ENCODE data around the gene HMOX2. TPM values are rescaled to one million over a fixed set of nuclear protein-coding genes. Genes with fewer than 3 reads are reported as not detected.

The HMOX2 gene
- total RNA-seq, 1 experiment from 2014 or later: 36.7 TPM

DNA sequence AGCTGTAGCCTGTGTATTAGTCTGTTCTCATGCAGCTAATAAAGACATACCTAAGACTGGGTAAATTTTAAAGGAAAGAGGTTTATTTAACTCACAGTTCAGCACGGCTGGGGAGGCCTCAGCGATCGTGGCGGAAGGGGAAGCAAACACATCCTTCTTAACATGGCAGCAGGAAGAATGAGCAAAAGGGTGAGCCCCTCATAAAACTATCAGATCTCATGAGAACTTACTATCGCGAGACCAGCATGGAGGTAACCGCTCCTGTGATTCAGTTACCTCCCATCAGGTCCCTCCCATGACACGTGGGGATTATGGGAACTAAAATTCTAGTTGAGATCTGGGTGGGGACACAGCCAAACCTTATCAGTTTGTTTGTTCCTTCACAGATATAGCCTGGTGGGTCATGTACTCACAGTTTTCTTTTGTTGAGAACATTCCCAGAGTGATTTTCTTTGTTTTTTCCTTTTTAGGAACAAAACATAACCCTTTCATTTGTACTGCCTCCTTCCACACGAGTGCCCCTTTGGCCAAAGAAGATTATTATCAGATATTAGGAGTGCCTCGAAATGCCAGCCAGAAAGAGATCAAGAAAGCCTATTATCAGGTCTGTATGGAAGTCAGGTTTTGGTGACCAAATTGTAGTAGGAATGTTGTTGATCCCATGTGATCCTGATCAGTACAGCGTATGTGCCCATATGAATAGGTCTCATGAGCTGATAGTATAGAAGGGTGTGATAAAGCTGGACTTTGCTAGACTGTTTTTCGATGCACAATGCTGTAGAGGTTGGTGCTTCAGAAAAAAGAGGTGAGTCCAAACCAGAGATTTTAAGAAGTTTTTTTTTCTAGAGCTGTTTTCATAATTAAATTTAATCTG, 42.0 kb upstream of the HMOX2 start:
- Histone ChIP-seq H3K4me1 (no peaks in the 10 kb centered on the region), H3K4me3 (ENCODE audit: low read depth, low read length) (no peak overlapping the region), H3K27me3 (replicated peaks; ENCODE audit: control insufficient read depth, insufficient read depth, low read length) (no peaks in the 10 kb centered on the region), H3K36me3 (ENCODE audit: control insufficient read depth, insufficient read depth, low read length) (no peaks in the 10 kb centered on the region; the same call in 1 of the 2 replicates), H3K9me3 (no peaks in the 10 kb centered on the region)
- TF ChIP-seq CTCF (IDR thresholded peaks at IDR 0.05; ENCODE audit: insufficient read depth in 1 of 2, low read depth in 1 of 2, low read length in 1 of 2, severe bottlenecking in 1 of 2, unreplicated experiment in 1 of 2): no peak
- H3K27ac Mint-ChIP-seq (ENCODE audit: unreplicated experiment): no peak overlapping the region
- H3K9me3 Mint-ChIP-seq (ENCODE audit: unreplicated experiment): no peaks in the 10 kb centered on the region
- no peaks in the 10 kb centered on the region for H3K27me3 Mint-ChIP-seq (ENCODE audit: insufficient read depth, unreplicated experiment)
- POLR2A ChIA-PET: no interaction called here
- CTCF ChIA-PET: no interaction called here
- no peaks in the 10 kb centered on the region for H3K4me1 Mint-ChIP-seq (ENCODE audit: low read depth, unreplicated experiment)
- no peak overlapping the region for H3K4me3 Mint-ChIP-seq (ENCODE audit: unreplicated experiment)
- intact Hi-C loops (cut with micrococcal nuclease; ENCODE audit: unreplicated experiment): no loop called here
- no TSS peak for BruUV-seq (replicated peaks)
- no peak for DNase-seq
- H3K36me3 Mint-ChIP-seq (ENCODE audit: insufficient read depth, unreplicated experiment): peaks cover 80% of the 10 kb centered on the region

DNA sequence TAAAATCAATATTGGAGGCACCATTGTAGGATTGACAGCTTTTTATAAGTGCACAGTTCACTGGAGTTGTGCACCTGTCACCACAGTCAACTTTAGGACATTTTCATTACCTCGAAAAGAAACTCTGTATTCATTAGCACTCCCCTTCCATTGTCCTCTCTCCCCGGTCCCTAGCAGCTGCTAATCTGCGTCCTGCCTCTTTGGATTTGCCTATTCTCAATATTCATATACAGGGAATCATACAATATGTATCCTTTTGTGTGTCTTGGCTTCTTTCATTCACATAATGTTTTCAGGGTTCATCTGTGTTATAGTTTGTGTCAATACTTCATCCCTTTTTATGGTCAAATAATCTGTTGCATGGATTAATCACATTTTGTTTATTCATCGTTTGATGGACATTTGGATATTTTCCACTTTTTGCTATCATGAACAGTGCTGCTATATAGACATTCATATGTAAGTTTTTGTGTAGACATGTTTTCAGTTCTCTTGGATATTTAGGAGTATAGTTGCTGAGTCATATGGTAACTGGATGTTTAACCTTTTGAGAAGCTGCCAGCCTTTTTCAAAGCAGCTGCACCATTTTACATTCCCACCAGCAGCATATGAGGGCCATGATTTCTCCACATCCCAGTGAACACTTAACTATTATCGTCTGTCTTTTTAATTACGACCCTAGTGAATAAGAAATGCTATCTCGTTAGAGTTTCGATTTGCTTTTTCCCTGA, 40.7 kb upstream of the HMOX2 start:
- intact Hi-C loops (cut with micrococcal nuclease; ENCODE audit: unreplicated experiment): no loop called here
- H3K4me1 ChIP-seq: no peaks in the 10 kb centered on the region
- CTCF ChIA-PET: no interaction called here
- BruUV-seq (replicated peaks): no TSS peak
- POLR2A ChIA-PET: no interaction called here
- no peak for TF ChIP-seq CTCF (IDR thresholded peaks at IDR 0.05; ENCODE audit: insufficient read depth in 1 of 2, low read depth in 1 of 2, low read length in 1 of 2, severe bottlenecking in 1 of 2, unreplicated experiment in 1 of 2)
- H3K4me3 ChIP-seq (ENCODE audit: low read depth, low read length): no peak overlapping the region
- Mint-ChIP-seq H3K27me3 (ENCODE audit: insufficient read depth, unreplicated experiment) (no peaks in the 10 kb centered on the region), H3K9me3 (ENCODE audit: unreplicated experiment) (no peaks in the 10 kb centered on the region), H3K4me1 (ENCODE audit: low read depth, unreplicated experiment) (no peaks in the 10 kb centered on the region), H3K27ac (ENCODE audit: unreplicated experiment) (no peak overlapping the region), H3K36me3 (ENCODE audit: insufficient read depth, unreplicated experiment) (peaks cover 84% of the 10 kb centered on the region), H3K4me3 (ENCODE audit: unreplicated experiment) (no peak overlapping the region)
- no peaks in the 10 kb centered on the region for H3K9me3 ChIP-seq
- no peaks in the 10 kb centered on the region for H3K27me3 ChIP-seq (replicated peaks; ENCODE audit: control insufficient read depth, insufficient read depth, low read length)
- H3K36me3 ChIP-seq (ENCODE audit: control insufficient read depth, insufficient read depth, low read length): no peaks in the 10 kb centered on the region; the same call in 1 of the 2 replicates
- DNase-seq: no peak

DNA sequence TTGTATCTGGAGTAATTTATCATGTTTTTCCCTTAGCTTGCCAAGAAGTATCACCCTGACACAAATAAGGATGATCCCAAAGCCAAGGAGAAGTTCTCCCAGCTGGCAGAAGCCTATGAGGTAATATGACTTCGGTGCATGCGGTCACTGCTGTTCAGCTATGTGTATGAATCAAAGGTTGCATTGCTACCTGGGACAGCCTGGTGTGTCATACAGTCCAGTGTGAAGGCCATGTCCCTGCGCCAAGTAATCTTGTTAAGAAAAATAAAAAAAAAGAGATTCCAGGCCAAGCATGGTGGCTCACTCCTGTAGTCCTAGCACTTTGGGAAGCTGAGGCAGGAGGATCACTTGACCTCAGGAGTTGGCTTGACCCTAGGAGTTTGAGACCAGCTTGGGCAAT, 38.8 kb upstream of the HMOX2 start:
- H3K36me3 ChIP-seq (ENCODE audit: control insufficient read depth, insufficient read depth, low read length): no peaks in the 10 kb centered on the region; the same call in 1 of the 2 replicates
- no peaks in the 10 kb centered on the region for H3K9me3 Mint-ChIP-seq (ENCODE audit: unreplicated experiment)
- H3K27me3 ChIP-seq (replicated peaks; ENCODE audit: control insufficient read depth, insufficient read depth, low read length): no peaks in the 10 kb centered on the region
- no peaks in the 10 kb centered on the region for H3K4me1 Mint-ChIP-seq (ENCODE audit: low read depth, unreplicated experiment)
- no peaks in the 10 kb centered on the region for H3K4me1 ChIP-seq
- POLR2A ChIA-PET: no interaction called here
- H3K4me3 ChIP-seq (ENCODE audit: low read depth, low read length): no peak overlapping the region
- no peak for DNase-seq
- intact Hi-C loops (cut with micrococcal nuclease; ENCODE audit: unreplicated experiment): no loop called here
- TF ChIP-seq CTCF (IDR thresholded peaks at IDR 0.05; ENCODE audit: insufficient read depth in 1 of 2, low read depth in 1 of 2, low read length in 1 of 2, severe bottlenecking in 1 of 2, unreplicated experiment in 1 of 2): no peak
- no peak overlapping the region for H3K27ac Mint-ChIP-seq (ENCODE audit: unreplicated experiment)
- no peaks in the 10 kb centered on the region for H3K27me3 Mint-ChIP-seq (ENCODE audit: insufficient read depth, unreplicated experiment)
- H3K36me3 Mint-ChIP-seq (ENCODE audit: insufficient read depth, unreplicated experiment): peaks cover 81% of the 10 kb centered on the region
- H3K9me3 ChIP-seq: no peaks in the 10 kb centered on the region
- no TSS peak for BruUV-seq (replicated peaks)
- H3K4me3 Mint-ChIP-seq (ENCODE audit: unreplicated experiment): no peak overlapping the region
- CTCF ChIA-PET: no interaction called here

Measured in Caco-2 (cell line).